Stomach (tissue), 4 donors: ENCODE data around the gene CDV3.

ENCODE experiments used
- EP300 ChIP-seq: sonication (generic); formaldehyde crosslinking; IDR thresholded peaks from one replicate; pipeline ENCODE4 v1.6.1; 2017; ENCODE audit warnings: antibody characterized with exemption
- POLR2A ChIP-seq, 4 donors: fragments of 450-650 bp; IDR thresholded peaks; one replicate each; pipeline ENCODE4 v1.6.1; 2016; ENCODE audit warnings: antibody characterized with exemption in 4 of 4, control low read depth in 2 of 4, mild to moderate bottlenecking in 1 of 4, moderate library complexity in 1 of 4
- POLR2AphosphoS5 ChIP-seq, 3 donors: sonication (generic); formaldehyde crosslinking; IDR thresholded peaks; one replicate each; pipeline ENCODE4 v1.6.1; 2016; ENCODE audit warnings: antibody characterized with exemption in 3 of 3
- TF ChIP-seq, protein P1 (sequence below), 7 experiments: fragments of 450-650 bp in 4 of 7; fragments of 200-600 bp in 3 of 7; sonication (generic) in 3 of 7; IDR thresholded peaks; one replicate each; pipeline ENCODE4 v1.5.1; 2016 to 2019; ENCODE audit warnings: antibody characterized with exemption in 7 of 7, control low read depth in 2 of 7, mild to moderate bottlenecking in 1 of 7

DNA sequence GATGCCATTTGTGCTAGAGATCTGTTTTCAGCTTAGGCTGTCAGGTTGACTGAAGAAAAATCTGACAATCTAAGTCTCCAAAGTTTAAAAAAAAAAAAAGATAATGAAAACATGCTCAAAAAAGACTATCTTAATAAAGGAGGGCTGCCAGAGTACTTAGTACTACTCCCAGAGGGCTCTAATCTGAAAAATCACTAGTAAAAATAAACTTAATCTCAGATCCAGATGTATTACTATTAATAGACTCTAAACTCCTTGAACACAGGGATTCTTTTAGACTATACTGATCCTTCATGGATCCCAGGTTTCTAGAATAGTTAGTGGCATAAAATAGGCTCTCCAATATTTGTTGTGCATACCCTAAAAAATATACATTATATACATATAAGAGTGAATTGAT lies 54.3 kb downstream of the CDV3 start:
- TF ChIP-seq, protein P1, sequence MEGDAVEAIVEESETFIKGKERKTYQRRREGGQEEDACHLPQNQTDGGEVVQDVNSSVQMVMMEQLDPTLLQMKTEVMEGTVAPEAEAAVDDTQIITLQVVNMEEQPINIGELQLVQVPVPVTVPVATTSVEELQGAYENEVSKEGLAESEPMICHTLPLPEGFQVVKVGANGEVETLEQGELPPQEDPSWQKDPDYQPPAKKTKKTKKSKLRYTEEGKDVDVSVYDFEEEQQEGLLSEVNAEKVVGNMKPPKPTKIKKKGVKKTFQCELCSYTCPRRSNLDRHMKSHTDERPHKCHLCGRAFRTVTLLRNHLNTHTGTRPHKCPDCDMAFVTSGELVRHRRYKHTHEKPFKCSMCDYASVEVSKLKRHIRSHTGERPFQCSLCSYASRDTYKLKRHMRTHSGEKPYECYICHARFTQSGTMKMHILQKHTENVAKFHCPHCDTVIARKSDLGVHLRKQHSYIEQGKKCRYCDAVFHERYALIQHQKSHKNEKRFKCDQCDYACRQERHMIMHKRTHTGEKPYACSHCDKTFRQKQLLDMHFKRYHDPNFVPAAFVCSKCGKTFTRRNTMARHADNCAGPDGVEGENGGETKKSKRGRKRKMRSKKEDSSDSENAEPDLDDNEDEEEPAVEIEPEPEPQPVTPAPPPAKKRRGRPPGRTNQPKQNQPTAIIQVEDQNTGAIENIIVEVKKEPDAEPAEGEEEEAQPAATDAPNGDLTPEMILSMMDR (IDR thresholded peaks at IDR 0.05), result no peak
- no peak for TF ChIP-seq POLR2A (IDR thresholded peaks at IDR 0.05)
- no peak for TF ChIP-seq POLR2AphosphoS5 (IDR thresholded peaks at IDR 0.05)
- no peak for TF ChIP-seq EP300
